Endothelial cell of hepatic sinusoid (primary cell): ENCODE results near the gene RNF220.

Experiments
- in situ Hi-C: cut with HindIII; loops from 2 replicates; pipeline ENCODE4 v1.10.0; 2017; ENCODE audit warnings: low sequenced_read_pairs

RNF220 gene

GRCh38 chr1:44425341-44426082 lies 20.5 kb downstream of the RNF220 start:
- in situ Hi-C loops: no loop called here

DNA sequence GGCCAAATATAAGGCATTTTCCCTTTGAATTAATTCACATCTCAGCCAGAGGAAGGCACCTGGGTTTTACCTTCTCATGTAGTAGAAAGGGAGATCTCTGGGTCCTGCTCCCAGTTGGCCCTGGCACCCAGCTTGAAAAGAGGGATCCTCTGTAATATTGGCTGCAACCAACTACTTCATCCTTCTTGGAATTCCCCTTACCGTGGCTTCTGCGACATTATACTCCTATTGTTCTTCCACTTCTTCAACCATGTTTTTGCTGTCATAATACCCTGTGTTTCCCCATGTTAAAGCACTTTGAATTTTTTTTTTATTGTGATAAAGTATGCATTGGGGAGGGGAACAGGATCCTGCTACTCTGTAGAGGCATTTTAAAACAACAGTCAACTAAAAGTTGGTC lies 26.8 kb downstream of the RNF220 start:
- in situ Hi-C loops: no loop called here

GRCh38 chr1:44433209-44433608 lies 28.2 kb downstream of the RNF220 start:
- in situ Hi-C loops: no loop called here

DNA sequence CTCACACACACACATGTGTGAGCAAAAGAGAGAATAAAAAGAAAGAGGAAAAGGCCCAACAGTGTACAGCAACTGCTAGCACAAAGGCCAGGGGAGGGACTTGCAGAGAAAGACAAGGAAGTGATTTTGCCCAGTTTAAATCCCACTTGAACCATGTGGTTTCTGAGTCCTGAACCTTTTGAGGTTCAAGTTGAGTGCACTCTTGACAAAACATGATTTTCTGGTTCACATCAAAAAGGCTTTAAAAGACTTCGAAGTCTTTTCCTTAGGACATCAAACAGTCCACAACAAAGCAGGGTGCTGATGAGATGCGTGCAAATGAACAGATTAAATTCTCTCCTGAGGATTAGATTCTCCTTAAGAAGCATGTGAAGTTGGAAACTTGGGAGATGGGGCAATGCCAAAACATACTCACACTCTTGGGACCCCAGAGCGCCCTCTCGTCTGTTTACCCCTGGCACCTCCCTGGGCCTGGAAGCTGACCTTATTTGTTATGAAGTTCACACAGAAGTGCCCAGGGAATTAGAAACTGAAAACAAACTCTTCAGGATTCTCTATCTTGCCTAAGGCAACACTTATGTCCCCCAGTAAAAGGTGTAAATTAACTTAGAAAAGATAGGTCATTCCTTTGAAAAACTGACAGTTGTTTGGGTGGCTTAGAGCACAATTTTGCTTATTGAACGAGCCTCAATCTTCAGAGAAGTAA lies 31.5 kb downstream of the RNF220 start:
- in situ Hi-C loops: no loop called here

- in situ Hi-C loops: no loop called here
These were observed 32.2 kb downstream of the RNF220 start for GRCh38 chr1:44437107-44437716.

GRCh38 chr1:44442791-44443190 lies 37.7 kb downstream of the RNF220 start:
- in situ Hi-C loops: no loop called here

DNA sequence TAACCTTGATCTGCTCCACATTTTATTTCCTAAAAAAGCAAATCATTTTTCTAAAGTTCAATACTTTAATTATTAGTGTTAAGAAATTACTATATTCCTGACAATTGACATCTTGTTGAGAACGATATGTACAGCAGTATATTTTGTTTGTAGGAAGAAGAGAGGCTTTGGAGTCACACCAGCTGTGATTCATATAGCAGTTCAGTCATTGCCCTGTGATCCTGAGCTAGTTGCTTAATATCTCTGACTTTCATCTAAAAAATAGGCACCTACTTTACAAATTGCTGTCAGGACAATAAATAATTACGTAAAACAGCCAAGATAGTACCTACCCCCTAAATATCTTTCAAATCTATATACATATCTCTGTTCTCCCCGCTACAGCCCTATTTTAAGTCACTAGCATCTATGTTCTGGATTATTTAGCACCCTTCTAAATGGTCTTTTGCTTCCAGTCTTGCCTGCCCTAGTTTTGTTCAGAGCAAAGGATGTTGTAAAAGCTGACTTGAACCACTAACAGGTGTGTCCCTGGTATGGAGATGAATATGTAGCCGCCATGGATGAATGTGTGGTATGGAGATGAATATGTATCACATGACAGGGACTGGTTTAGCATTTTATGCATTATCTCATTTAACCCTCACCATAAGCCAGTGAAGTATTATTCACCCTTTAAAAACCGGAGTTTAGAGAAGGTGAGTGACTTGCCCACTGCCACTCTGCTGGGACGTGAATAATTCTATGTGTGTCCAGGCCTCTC lies 42.2 kb downstream of the RNF220 start:
- in situ Hi-C loops: no loop called here

DNA sequence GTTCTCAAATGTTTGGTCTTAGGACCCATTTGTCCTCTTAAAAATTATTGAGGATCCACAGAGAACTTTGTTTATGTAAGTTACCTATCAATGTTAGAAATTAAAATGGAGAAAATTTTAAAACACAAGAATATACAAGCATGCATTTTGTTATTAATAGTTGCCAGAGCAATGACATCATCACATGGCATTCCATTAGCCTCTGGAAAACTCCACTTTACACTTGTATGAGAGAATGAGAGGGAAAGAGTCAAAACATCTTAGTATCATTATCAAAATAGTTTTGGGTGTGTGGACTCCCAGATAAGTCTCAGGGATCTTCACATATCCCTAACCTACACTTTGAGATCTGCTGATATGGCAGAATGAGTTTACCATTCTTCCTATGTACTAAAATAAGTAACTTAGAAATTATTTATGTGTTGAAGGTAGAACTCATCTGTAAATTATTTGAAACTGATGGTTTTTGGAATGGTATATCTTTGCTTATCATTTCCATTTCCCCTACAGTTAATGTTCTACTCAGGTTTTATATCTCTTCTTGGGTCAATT lies 48.8 kb downstream of the RNF220 start:
- in situ Hi-C loops: no loop called here

DNA sequence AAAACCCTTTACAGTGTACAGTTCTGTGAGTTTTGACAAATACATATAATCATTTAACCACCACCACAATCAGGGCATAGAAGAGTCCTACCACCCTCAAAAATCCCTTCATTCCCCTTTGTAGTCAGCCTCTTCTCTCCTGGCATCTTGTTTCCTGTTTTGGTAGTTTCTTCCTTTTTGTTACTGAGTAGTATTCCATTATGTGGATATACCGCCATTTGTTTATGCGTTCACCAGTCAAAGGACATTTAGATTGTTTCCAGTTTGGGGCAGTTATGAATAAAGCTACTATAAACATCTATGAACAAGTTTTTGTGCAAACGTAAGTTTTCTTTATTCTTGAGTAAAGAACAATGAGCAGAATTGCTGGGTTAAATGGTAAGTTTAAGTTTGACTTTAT lies 49.6 kb downstream of the RNF220 start:
- in situ Hi-C loops: no loop called here

DNA sequence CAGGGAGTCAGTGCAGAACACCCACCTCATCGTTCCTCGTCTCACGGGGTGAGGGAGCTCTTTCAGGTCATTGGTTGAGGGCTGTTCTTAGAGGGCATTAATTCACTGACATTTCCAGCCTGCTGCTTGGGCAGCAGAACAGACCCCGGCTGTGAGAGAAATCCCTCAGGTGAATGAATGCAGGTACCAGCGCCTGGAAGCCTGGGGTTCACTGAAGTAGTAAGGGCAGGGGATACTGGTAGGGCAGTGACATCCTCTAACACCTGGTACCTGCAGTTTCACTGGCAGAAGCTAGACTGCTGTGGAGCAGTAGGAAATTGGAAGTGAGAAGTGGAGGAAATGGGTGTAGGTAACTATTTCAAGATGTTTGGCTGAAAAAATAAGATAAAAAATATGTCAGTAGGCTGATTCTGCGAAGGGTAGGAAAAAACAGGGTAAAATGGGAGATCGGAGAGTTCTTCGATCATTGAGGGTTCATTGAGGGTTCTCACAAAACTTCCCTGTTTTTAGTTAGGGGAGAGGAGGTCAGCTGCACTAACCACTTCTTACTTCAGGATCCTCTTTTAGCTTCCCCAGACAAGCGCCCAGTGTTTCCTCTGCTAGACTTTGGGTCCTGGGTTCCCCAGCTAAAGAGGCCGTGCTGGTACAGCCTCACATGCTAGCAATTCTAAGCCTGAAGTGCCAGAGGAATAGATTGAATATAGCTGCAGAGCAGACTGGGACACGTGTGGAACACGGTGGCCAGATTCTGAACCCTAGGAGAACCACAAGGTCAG lies 55.2 kb downstream of the RNF220 start:
- in situ Hi-C loops: loop anchor here (5.0 kb wide), 1 partner anchor 57 kb away; no protein-coding TSS in a partner anchor

DNA sequence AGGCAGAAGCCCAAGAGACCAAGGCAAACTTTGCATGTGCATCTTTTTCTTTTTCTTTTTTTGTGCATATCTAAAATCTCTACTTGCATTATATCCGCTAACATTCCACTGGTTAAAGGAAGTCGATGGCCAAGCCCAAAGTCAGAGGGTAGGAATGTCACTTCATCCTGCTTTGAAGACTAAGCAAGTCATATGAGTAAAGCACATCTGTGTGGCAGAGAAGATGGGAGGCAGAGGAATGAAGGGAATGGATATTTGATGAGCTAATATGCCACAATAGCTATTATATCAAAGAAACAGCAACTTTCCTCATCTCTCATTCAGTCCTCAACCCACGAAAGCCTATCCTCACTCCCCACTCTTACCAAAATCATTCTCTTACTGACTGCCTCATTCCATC lies 59.3 kb downstream of the RNF220 start:
- in situ Hi-C loops: loop anchor here (5.0 kb wide), 1 partner anchor 53 kb away; no protein-coding TSS in a partner anchor

DNA sequence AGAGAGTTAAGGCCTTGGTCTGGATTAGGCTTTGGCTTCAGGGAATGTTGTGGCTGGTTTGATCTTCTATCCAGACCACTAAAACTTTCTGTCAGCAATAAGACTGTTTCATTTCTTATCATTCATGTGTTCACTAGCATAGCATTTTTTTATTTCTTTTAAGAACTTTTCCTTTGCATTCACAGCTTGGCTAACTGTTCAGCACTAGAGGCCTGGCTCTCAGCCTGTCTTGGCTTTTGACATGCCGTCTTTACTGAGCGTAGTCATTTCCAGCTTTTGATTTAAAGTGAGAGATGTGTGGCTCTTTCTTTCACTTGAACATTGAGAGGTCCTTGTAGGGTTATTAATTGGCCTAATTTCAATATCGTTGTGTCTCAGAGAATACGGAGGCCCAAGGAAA lies 62.5 kb downstream of the RNF220 start:
- in situ Hi-C loops: no loop called here

- in situ Hi-C loops: no loop called here
These were observed 66.9 kb downstream of the RNF220 start for GRCh38 chr1:44471911-44472453.

- in situ Hi-C loops: no loop called here
These were observed 67.8 kb downstream of the RNF220 start for GRCh38 chr1:44472620-44473525.

DNA sequence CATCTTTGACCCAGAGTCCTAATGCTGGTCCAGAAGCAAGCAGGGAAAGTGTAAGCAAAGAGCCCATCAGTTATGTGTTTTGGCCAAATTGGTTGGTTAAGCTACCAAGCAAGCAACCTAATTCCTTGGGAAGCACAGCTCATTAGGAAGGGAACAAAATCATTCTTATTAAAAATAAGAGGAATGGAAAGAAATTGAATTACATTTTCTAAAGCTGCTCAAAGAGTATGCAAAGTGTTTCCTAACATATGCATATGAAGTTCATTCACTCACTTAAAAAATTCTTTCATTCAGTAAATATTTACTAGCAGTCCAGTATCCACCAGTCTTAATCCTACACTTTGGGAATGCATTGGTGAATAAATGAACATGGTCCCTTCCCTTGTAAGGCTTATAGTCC lies 71.8 kb downstream of the RNF220 start:
- in situ Hi-C loops: no loop called here

- in situ Hi-C loops: no loop called here
These were observed 76.6 kb downstream of the RNF220 start for GRCh38 chr1:44481701-44482100.

- in situ Hi-C loops: no loop called here
These were observed 78.2 kb downstream of the RNF220 start for GRCh38 chr1:44483089-44483874.

DNA sequence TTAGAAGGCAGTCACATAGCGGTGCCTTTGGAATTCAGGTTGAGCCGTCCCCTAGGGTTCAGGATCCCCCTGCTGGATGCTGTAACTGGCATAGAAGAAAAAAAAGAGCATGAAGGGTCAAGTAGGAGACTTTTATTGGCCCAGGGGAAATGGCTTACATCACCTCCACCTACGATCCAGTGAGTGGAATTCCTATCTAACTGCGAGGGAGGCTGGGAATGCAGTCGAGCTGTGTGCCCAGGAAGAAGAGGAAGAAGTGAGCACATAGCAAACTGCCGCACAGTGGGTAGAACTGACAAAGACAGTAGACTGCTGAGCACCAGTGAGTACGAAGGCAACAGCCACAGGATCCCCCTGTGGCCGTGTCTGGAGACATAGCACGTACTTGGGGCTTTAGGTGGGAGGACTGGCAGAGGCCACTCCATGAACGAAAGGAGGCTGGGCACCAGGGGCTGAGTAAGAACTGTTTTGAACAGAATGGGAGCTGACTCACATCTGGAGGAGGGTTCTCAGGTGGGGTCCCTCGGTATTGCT lies 79.2 kb downstream of the RNF220 start:
- in situ Hi-C loops: no loop called here
